GM18868 (cell line): ENCODE results near the gene LRRC38.
"Not testable (repeated sequence)": the region's sequence is repeated elsewhere in the genome, so short reads cannot be mapped to it uniquely, and the experiment has no call there.

Experiments
- ATAC-seq: cut with Tn5 transposase; IDR thresholded peaks from one replicate; pipeline ENCODE4 v1.9.1; 2021; ENCODE audit warnings: mild to moderate bottlenecking, moderate library complexity; ENCODE audit not compliant: unreplicated experiment

The LRRC38 gene, protein sequence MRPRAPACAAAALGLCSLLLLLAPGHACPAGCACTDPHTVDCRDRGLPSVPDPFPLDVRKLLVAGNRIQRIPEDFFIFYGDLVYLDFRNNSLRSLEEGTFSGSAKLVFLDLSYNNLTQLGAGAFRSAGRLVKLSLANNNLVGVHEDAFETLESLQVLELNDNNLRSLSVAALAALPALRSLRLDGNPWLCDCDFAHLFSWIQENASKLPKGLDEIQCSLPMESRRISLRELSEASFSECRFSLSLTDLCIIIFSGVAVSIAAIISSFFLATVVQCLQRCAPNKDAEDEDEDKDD

DNA sequence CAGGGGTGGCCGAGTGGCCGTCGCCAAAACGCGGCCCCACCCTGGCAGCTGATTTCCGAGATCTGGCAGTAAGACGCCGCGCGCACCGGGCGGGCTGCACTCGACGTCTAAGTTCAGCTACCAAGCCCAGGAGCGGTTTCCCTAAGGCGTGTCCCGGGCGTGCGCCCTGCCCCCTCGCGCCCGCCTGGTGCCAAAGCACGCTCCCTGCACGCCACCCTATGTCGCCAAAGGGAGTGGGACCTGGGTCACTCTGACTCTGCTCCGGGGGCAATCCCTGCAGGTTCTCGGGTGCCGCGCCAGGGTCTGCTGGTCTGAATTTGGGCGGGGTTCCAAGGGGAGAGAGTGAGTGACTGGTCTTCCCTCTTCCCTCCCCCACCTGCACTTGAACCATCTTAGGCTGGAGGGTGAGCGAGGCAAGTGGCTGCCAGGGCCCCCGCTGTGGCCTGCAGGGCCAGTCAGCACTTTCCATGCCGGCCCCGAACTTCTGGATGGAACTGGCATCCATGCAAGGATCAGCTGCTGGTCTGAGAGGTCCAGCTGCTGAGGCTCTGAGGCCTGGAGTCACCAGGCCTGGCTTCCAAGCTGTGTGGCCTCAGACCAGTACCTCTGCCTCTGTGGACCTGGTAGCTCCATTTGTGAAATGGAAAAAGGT lies at the start of gene LRRC38:
Gene LRRC38, minus strand, starts transcription at position 109 of the 652 bp plus-strand sequence. CDS start 410 bp downstream, outside the sequence.
- no peak for ATAC-seq

DNA sequence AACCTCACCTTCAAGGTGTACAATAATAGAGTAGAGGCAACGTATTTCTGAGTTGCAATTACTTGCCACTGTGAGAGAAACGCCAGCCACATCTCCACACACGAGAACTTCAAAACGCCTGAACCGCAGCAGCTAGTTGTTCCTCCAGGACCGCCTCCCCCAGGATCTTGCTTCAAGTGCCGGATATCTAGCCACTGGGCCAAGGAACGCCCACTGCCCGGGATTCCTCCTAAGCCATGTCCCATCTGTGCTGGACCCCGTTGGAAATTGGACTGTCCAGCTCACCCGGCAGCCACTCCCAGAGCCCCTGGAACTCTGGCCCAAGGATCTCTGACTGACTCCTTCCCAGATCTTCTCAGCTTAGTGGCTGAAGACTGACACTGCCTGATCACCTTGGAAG lies 49.2 kb upstream of the LRRC38 start:
- ATAC-seq, result not testable (repeated sequence)

DNA sequence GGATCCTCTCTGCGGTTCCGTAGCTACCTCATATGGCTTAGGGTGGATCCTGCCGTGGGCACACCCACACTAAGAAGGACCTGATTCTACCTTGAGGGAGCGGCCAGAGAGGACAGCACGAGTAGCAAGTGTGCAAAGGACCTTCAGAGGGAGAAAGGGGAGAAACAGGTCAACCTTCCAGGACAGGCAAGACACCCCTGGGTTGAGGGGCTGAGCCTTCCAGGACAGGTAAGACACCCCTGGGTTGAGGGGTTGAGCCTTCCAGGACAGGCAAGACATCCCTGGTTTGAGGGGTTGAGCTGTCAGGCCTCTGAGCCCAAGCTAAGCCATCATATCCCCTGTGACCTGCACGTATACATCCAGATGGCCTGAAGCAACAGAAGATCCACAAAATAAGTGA lies 46.7 kb upstream of the LRRC38 start:
- ATAC-seq, result no peak

DNA sequence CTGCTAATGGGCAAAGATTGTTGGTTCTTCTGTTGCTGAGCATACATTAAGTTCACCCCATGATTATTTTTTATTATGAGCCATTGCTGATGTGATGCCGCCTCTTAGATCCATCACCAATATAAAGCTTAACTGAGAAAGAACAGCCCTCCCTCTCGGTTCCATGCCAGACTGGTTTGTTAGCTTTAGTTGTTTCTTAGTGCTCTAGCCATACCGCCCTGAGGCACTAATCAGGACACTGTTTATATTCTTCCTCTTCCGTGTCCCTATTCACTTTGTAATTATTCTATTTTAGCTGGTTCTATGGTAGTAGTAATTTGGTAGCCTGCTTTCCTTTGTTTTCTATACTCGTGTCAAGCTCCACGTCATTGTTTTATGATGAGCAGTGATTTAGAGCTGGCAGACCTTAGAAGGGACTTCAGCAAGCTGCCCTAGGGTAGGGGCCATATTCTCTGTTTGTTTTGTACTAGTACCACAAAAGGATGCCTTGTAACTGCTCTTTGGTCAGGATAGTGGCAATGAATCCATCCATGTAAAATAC lies 42.5 kb upstream of the LRRC38 start:
- ATAC-seq, result no peak

DNA sequence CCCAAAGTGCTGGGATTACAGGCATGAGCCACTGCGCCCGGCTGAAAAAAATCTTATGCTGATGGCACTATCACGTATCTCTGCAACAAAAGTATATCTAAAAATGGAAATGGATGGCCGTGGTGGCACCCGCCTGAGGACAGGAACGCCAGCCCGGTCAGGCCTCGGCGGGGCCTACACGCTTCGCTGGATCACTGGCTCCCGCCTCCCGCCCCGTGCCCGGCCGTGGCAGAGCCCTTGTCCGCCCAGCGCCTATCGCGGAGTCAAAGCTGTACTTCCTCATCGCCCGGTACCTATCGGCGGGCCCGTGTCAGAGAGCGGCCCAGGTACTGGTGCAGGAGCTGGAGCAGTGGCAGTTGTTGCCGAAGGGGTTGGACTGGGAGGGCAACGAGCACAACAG lies 41.0 kb upstream of the LRRC38 start:
- no peak for ATAC-seq

DNA sequence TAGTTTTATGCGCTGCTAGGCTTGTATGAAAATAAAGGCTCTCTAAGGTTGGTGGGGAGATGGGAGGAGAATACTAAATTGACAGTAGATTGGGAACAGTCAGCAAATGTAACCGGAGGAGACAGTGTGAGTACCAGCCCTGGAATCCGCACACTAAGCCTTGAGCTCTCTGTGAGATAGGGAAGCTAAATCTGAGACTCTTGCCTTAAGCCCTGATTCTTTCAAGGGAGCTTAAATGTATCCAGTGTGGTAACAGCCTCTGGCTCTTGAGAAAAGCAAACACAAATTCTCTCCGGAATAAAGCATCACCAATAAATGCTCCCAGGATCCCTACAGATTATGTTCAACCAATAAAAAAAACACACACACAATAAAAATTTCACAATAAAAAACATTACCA lies 36.9 kb upstream of the LRRC38 start:
- no peak for ATAC-seq

DNA sequence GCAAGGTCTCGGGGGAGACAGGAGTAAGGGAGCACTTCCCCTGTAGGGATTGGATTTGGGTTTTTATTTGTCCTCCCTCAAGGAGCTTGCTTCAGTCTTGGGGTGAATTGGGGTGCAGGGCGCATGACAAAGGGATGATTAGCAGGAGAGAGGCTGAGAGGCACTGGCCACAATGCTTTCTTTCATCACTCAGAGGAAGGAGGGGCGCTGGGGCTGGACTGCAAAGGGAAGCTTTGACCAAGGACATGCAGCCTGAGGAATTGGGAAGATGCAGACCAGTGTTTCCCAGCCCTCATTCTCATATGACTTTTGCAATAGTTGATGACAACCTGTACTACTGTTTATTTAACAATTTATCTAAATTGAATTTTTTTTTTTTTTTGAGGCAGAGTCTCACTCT lies 35.7 kb upstream of the LRRC38 start:
- ATAC-seq, result no peak

DNA sequence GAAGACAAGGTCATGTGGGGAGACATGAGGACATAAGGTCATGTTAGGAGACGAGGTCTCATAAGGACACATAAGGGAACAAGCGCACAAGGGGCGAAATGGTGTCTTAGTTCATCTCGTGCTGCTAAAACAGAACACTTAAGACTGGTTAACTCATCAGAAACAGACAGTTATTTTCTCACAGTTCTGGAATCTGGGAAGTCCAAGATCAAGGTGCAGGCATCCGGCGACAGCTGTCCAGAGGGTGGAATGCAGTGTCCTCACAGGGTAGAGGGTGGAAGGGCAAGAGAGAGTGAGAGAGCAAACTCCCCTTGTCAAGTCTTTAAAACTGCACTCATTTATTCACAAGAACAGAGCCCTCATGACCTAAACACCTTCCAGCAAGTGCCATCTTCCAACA lies 35.2 kb upstream of the LRRC38 start:
- ATAC-seq, result no peak

DNA sequence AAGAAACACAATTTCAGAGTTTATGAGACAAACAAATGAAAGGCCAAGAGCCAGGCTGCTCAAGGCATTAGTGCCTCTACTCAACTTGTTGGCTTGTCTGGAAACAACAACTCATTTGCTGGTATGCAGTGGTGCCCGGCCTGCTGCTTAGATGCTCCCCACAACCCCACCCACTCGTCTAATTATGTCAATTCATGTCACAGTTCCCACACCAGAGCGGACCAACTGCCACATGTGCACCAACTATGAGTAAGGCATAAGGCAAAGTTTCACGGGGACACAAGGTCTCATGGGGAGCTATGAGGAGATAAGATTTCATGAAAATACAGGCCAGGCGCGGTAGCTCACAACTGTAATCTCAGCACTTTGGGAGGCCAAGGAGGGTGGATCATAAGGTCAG lies 34.5 kb upstream of the LRRC38 start:
- ATAC-seq, result no peak

DNA sequence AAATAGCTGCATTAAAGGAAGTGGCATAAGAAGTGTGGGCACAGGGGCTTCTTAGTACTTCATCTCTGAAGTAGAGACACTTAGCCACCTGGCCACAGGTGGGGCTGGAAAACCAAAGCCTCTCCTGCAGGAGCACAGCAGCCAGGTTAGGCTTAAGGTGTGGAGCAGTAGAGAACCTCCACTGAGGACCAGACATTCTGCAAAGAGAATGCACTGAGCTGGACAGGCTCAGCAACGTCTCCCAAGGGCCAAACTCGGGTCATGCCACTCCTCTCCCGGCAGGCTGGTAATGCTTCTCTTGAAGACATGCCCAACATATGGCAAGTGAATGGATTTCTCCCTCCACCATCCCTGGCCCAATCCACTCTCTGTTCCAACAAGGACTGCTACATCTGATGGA lies 33.0 kb upstream of the LRRC38 start:
- no peak for ATAC-seq

DNA sequence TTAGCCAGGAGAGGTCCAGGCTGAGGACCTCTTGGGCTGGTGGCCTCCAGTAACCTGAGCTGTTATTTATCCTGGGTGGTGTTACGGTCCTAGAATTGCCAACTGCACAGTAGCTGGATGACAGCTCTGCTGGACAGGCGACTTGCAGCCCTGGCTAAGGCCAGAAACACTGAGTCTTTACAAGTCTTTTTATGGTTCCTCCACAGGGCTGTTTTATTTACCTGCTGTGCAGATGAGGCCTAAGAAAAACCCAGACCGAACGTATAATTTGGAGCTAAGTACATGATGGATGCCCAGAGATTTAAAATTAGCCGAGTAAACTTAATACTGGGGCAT lies 30.4 kb upstream of the LRRC38 start:
- ATAC-seq, result no peak

DNA sequence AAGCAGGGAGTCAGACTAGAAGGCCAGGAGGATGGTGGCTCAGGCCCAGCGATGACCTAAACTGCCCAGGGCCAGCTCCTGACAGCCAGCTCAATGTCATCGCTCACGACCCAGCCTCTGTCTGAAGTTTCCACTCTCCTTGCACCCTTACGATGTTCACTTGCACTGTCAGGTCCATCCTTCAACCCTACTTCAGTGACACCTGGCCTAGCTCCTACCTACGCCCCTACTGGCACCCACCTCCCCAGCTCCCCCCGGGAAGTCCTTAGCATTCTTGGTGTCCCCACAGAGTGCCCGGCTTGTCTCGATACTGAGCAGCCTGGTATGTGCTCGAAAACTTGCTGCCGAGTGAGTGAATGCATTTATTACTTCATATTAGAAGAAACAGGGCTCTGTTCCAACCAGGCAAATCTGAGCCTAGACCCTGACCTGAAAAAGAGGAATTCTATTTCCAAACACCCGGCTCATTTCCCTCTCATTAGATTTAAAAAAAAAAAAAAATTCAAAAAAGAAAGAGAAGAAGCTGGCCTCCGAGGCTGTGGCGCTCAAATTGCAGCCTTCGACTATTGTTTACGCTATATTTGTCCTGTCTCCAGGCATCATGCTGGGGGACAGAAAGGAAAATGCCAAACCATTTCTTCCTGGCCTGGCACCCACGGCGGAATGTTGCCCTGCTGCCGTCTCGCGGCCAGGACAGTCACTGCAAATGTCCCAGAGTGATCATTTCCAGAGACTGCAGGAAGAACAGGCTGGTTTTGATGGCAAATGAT lies 29.8 kb upstream of the LRRC38 start:
- no peak for ATAC-seq

DNA sequence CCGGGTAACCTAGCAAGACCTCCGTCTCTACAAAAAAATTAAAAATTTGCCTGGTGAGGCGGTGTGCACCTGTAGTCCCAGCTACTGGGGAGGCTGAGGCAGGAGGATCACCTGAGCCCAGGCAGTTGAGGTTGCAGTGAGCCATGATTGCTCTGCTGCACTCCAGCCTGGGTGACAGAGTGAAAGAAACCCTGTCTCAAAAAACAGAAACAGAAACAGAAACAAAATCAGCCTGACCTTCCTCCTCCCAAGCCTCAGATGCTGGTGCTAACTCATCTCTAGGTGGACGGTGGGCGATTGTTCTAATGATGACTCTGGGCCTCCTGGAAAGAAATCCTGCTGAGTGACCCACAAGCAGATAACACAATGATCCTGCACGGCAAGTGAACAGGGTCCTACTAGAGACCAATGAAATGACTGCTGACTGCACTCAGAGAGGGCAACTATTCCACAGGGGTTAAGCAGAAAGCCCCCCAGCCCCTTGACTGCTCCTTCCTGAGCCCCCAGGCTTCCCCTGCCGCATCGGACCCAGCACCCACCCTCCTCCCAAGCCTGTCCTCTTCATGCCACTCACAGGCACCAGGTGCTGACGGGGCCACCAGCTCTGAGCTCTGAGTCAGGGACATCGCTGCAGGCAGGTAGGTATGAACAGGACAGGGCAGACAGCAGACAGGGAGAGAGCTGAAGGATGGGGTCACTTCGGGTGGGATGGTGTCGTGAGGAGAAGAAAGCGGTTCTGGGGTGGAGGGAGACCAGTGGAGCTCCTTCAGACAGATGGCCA lies 27.8 kb upstream of the LRRC38 start:
- ATAC-seq, result no peak

DNA sequence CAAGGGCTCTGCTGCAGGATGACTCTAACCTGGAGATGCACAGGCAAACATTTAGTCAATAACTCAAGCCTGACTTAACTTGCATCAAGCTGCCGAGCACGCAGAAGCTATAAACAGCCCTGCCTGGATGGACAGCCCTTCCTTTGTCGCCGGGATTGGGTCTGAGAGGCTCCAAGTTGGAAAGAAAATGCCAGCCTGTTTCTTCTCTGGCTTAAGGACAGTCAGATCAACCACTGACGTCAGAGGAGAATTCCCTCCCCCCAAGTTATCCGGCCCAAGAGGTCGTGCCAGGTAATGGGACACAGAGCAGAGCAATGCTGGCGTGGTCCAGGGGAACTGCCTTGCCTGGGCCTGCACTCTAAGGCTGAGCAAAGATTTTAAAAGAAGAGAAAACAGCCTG lies 27.1 kb upstream of the LRRC38 start:
- ATAC-seq, result no peak

DNA sequence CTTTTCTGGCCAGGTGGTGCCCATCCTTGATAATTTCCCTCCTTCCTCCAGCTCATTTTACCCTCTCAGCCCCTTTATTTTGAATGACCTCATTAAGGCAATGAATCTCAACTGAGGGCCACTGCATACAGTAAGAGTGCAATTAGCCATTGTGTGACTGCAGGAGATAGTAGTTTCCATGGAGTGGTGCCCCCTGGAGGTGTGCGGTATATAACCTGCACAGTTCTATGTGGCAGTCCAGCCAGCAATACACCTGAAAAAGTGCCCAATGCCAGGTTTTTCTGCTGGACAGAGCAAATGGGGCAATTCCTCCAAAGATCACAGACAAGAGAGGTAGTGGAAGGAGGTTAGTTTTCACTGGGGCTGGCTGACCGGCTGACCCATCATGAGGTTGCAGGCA lies 25.9 kb upstream of the LRRC38 start:
- no peak for ATAC-seq

DNA sequence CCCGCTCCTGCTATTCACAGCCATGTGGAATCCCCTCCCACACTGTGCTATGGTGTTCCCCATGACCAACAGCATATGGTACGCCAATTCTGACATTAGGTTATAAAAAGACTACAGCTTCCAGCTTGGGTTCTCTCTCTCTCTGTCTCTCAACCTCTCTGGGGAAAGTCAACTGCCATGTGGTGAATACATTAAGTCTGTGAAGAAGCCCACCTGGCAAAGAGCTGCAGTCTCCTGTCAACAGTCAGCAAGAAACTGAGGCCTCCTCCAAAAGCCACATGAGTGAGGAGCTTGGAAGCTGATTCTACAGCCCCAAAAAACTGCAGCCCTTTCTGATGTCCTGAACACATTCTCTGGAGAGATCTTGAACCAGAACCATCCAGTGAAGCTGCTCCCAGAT lies 25.0 kb upstream of the LRRC38 start:
- no peak for ATAC-seq

DNA sequence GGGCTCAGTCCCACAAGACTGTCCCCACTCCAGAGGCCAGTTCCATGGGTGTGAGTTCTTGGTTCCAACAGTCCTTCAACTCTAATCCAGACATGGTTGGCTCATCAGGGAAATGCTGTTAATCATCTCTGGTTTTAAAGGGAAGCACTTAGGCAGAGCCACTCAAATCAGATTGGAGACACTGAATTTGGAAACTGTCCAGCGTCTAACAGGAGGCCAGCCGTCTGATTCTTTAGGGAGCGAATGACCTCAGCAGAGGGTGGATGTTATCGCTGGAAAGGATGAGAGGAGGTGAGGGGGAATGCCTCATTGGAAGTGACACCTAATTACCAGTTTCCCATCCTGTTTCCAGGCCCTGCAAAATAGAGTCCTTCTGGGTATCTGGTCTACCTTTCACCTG lies 22.8 kb upstream of the LRRC38 start:
- no peak for ATAC-seq

DNA sequence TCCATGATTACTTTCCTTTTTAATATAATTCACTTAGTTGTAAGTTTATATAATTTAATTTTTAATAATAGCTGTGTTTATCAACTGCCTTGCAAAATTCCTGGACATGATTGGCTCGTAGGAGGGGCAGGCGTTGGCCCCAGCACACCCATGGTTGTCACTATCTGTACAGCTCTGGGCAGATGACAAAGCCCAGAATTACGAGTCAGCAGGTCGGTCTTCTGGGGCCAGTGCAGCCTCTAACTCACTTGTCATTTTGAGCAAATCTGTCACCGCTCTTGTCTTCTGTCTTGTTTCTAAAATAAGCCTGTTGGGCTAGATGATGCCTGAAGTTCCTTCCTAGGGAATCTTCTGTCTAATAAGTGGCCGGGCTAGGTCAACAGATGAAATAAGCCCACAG lies 21.4 kb upstream of the LRRC38 start:
- ATAC-seq, result no peak

DNA sequence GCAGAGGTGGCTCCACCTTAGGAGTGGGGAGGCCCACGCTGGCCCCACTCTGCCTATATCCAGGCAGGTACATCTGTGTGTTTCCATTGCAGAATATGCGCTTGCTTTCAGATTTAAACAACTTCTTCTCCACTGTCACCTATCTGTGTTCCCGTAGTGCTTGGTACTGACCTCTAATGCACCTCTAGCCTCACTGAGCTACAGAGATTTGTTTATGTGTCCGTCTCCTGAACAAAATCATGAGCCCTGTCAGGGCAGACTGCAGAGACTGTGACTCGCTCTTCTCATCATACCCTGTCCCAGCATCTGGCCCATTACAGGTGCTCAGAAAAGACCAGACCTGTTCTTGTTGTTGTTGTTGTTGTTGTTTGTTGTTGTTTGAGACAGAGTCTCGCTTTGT lies 14.5 kb upstream of the LRRC38 start:
- ATAC-seq, result no peak

DNA sequence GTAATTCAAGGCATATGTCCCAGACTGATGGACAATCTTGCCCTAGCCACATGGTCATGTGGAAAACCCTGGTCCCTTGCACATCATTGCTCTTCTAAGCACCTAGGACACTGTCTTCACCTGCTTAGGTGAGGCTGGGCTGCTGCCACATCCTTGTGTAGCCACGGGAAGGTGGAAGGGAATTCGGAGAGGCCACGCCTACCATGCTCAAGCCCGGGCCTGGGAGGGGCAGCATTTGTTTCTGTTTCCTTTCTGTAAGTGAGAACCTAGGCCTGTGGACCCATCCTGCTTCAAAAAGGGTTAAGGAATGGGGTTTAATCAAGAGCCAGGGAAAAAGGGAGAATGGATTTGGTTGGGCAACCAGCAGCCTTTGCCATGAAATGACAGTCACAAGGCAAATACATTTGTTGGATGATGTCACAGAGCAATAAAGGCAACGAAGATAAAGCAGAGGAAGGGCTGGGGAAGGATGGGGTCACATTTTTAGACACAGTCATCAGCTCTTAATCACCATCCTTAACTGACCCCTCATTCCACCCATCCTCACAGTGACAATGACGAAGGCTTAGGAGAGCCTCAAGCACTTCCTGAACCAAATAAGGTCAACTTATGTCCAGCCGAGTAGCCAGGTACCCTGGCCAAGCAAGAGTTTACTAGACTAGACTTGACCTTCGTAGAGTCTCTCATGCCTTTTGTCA lies 10.1 kb upstream of the LRRC38 start:
- no peak for ATAC-seq

DNA sequence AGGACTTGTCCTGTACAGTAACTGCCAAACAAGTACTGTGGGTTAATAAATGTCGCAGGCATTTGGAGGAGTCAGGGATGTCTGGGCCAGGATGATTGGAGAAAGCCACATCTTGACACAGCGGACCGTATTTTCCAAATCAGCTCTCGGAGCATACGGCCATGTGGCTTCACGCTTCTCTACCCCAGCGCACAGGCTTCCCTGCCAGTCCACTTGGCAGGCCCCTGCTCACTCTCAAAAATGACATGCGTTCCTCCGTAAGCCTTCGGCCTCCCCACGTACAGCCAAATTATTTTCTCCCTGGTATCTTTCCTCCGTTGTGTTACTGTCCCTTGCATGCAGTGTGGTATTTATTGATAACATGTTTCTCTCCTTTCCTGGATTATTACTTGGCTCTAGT lies 7.2 kb upstream of the LRRC38 start:
- no peak for ATAC-seq
